Mucosa of descending colon (tissue), 3 donors: Measurements from ENCODE around the gene PHLDA3. TPM values are rescaled to one million over a fixed set of nuclear protein-coding genes. Genes with fewer than 3 reads are reported as not detected.
A peak's percentile ranks its signal among the peaks of the same experiment; 100 is the strongest.

Experiments
- ATAC-seq: fragments of 200-7000 bp; cut with Tn5 transposase; one replicate; pipeline ENCODE4 v1.9.1; 2020; ENCODE audit warnings: mild to moderate bottlenecking, moderate library complexity
- DNase-seq, 3 donors: peaks; one replicate each; pipeline ENCODE4 v3.0.0-alpha.2; 2020
- H3K36me3 ChIP-seq: fragments of 200-600 bp; one replicate; pipeline ENCODE4 v1.8.0; 2021; ENCODE audit warnings: low read depth, mild to moderate bottlenecking
- H3K4me1 ChIP-seq: fragments of 200-600 bp; one replicate; pipeline ENCODE4 v1.8.0; 2021; ENCODE audit warnings: low read depth, mild to moderate bottlenecking
- H3K4me3 ChIP-seq: fragments of 200-600 bp; one replicate; pipeline ENCODE4 v1.8.0; 2021; ENCODE audit warnings: mild to moderate bottlenecking
- H3K9me3 ChIP-seq: fragments of 200-600 bp; one replicate; pipeline ENCODE4 v1.8.0; 2021; ENCODE audit warnings: mild to moderate bottlenecking
- intact Hi-C, 2 donors: fragments of 100-400 bp; cut with DNase I in 1 of 2; cut with micrococcal nuclease in 1 of 2; formaldehyde crosslinking; loops; one replicate each; pipeline versions ENCODE4 v1.11.0 to v1.11.1; 2022; cut with DNase I, micrococcal nuclease
- total RNA-seq, 3 donors: library from RNA; stranded (reverse); fragmentation: NEBNext Ultra II Directional in 2 of 3; extraction: Animal tissue kit (Norgen Biotek cat#: 25700) in 2 of 3; gene quantifications; one replicate each; pipeline versions ENCODE4 v1.2.1 to v1.2.4, GENCODE V29; 2021 to 2023
- TF ChIP-seq, protein P1 (sequence below): fragments of 200-600 bp; IDR thresholded peaks from one replicate; pipeline ENCODE4 v1.8.0; 2022; ENCODE audit warnings: antibody characterized with exemption, mild to moderate bottlenecking
- donor health status: DM: no; HTN: no; CAD: no; lungs with moderate emphysema.
- donor health status: DM: no; HTN: no; CAD: no.
- donor health status: DM: no; HTN: yes; CAD: no.

The PHLDA3 gene
- total RNA-seq, 3 donors from 2014 or later: 8.5 to 106 (median 12.4) TPM

DNA sequence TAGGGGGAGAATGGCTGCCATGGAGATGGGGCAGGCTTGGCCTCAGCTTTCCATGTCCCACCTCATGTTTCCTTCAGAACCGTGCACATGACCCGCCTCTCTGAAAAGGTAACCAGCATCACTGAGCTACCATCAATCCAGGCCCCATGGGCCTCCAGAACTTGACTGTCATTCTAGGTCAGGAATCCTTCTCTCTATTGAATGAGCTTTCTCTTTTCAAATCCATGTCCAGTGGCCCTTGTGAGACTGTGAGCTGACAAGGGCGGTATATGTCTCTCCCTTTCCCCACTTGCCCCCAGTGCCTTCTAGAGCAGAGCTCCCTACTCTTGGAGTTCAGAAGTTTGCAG is 33.5 kb upstream of the PHLDA3 start:
- TF ChIP-seq, protein P1, sequence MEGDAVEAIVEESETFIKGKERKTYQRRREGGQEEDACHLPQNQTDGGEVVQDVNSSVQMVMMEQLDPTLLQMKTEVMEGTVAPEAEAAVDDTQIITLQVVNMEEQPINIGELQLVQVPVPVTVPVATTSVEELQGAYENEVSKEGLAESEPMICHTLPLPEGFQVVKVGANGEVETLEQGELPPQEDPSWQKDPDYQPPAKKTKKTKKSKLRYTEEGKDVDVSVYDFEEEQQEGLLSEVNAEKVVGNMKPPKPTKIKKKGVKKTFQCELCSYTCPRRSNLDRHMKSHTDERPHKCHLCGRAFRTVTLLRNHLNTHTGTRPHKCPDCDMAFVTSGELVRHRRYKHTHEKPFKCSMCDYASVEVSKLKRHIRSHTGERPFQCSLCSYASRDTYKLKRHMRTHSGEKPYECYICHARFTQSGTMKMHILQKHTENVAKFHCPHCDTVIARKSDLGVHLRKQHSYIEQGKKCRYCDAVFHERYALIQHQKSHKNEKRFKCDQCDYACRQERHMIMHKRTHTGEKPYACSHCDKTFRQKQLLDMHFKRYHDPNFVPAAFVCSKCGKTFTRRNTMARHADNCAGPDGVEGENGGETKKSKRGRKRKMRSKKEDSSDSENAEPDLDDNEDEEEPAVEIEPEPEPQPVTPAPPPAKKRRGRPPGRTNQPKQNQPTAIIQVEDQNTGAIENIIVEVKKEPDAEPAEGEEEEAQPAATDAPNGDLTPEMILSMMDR: no peak
- intact Hi-C loops: no loop called here
- H3K4me3 ChIP-seq: no peak overlapping the region
- no peaks in the 10 kb centered on the region for H3K36me3 ChIP-seq
- peaks cover 27% of the 10 kb centered on the region for H3K4me1 ChIP-seq
- DNase-seq: no peak
- no peaks in the 10 kb centered on the region for H3K9me3 ChIP-seq
- no peak for ATAC-seq

DNA sequence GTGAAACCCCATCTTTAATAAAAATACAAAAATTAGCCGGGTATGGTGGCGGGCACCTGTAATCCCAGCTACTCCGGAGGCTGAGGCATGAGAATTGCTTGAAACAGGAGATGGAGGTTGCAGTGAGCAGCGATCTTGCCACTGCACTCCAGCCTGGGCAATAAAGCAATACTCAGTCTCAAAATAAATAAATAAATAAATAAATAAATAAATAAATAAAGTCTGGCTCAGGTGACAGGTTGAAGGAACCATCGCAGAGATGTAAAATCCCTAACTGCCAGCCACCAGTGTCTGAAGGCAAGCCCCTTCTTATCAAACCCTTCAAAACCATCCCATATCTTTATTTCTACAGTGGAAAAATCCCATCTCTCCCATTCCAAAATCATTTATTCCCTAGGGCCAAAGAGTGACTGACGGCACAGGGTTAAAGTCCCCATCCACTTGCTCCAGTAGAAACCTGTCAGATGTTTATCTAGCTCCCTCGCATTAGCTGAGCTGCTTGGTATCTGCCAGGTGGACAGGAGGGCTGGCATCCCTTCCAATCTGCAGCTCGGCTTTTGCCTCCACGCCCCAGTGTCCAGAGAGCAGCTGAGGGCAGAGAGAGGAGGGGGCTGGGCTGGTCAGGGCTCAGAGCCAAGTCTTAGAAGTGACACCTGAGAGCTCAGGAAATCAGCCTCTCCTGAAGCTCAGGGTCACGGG is 33.0 kb upstream of the PHLDA3 start:
- Histone ChIP-seq H3K4me1 (peaks cover 24% of the 10 kb centered on the region), H3K4me3 (no peak overlapping the region), H3K36me3 (no peaks in the 10 kb centered on the region), H3K9me3 (no peaks in the 10 kb centered on the region)
- ATAC-seq (no peak), DNase-seq (no peak)
- intact Hi-C loops: no loop called here
- TF ChIP-seq, protein P1: no peak

DNA sequence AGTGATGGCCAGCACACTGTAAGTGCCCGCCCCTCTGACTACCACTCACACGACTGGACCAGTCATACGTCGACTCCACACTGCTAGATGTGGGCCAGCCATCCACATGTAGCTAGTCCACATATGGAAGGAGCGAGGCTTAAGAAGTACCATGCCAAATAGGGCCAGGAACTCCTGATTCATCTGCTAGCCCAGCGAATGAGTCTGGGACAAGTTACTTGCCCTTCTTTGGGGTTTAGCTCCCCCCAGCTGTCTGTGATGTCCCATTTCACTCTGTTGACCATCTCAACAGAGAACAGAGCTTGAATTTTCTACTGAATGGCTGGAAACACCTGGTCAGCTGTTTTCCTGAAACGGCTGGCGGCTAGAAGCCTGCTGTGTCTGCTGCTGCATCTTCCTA is 32.2 kb upstream of the PHLDA3 start:
- DNase-seq (no peak), ATAC-seq (peak; percentile 5)
- H3K36me3 ChIP-seq: no peaks in the 10 kb centered on the region
- TF ChIP-seq, protein P1: no peak
- H3K9me3 ChIP-seq: no peaks in the 10 kb centered on the region
- no peak overlapping the region for H3K4me3 ChIP-seq
- H3K4me1 ChIP-seq: peaks cover 24% of the 10 kb centered on the region
- intact Hi-C loops: no loop called here

DNA sequence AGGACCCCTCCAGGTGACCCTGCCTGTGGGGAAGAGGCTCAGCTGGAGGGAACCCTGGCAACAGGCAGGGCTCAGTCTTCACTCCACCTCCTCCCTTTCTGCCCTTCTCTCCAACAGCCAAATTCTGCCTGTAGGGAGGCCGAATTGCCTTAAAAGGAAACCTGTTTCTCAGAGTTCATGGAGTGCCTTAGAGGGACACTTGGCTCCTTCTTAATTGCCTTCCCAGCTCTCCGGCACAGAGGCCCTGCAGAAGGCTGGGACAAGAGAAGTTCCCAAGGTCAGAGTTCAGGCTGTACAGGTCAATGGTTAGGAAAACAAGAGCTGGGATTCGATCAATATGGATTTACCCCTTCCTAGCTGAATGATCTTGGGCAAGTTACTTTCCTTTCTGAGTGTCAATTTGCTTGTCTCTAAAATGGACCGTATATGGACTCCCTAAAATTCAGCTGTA is 31.7 kb upstream of the PHLDA3 start:
- no peak for ATAC-seq
- intact Hi-C loops: no loop called here
- no peak for DNase-seq
- TF ChIP-seq, protein P1: no peak
- H3K36me3 ChIP-seq: no peaks in the 10 kb centered on the region
- no peaks in the 10 kb centered on the region for H3K9me3 ChIP-seq
- H3K4me1 ChIP-seq: peaks cover 19% of the 10 kb centered on the region
- no peak overlapping the region for H3K4me3 ChIP-seq

DNA sequence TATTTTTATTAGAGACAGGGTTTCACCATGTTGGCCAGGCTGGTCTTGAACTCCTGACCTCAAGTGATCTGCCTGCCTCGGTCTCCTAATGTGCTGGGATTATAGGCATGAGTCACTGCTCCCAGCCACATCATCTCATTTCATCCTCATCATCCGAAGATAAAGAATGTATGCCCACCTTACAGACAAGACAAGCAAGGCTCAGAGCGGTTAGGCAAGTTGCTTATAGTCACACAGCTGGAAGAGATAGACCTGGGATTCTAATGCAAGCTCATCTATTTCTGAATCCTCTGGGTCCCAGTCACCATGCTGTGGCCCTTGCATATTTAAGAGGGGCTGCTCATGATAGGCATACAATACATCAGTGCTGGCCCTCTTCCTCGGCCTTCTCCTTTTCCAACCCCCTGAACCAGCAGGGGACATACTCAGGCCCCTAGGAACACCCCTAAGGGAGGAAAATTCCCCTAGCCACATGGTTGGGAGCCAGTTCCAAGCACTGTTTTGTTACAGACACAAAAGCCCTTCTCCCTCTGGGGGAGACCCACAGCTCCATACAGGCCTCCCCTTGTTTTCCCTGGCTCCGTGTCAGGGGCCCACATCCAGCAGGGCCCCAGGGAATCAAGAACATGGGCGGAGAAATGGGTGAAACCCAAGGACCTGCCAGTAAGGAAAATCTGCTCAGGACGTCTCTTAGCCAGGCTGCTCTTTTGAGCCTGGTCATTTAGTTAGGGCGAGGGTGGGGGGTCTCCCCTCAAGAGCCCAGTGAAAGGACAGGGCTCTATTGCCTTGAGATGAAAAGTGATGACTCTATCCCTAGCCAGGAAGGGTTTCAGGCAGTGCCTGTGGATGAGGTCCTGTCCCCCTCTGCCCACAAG is 31.0 kb upstream of the PHLDA3 start:
- intact Hi-C loops: no loop called here
- TF ChIP-seq, protein P1: no peak
- Histone ChIP-seq H3K4me1 (peaks cover 17% of the 10 kb centered on the region), H3K9me3 (no peaks in the 10 kb centered on the region), H3K36me3 (no peaks in the 10 kb centered on the region), H3K4me3 (no peak overlapping the region)
- no peak for DNase-seq
- ATAC-seq: no peak
